ENCODE results near the gene TMX4.

Gene TMX4

GRCh38 chr20:7971536-7972280 is 47.9 kb downstream of the TMX4 start:
- Histone ChIP-seq H3K36me3 (ENCODE audit: insufficient read depth, low read length) (no peaks in the 10 kb centered on the region), H3K9me2 (replicated peaks; ENCODE audit: low read depth, low read length) (no peaks in the 10 kb centered on the region), H3K27me3 (ENCODE audit: insufficient read depth, low read length, poor library complexity, severe bottlenecking) (no peaks in the 10 kb centered on the region), H3K9me3 (ENCODE audit: insufficient read depth, low read depth, low read length) (no peaks in the 10 kb centered on the region), H3K79me2 (ENCODE audit: insufficient read depth, low read length) (no peaks in the 10 kb centered on the region), H3K4me1 (ENCODE audit: insufficient read depth, low read length, poor library complexity, severe bottlenecking) (peaks cover 9% of the 10 kb centered on the region), H4K20me1 (ENCODE audit: insufficient read depth, low read length, poor library complexity, severe bottlenecking) (no peaks in the 10 kb centered on the region), H3K4me3 (ENCODE audit: low read length, poor library complexity, severe bottlenecking) (no peak overlapping the region), H3K4me2 (ENCODE audit: low read depth, low read length, poor library complexity, severe bottlenecking) (no peak overlapping the region), H3K9ac (ENCODE audit: low read depth, low read length, poor library complexity, severe bottlenecking) (no peak overlapping the region), H2AFZ (ENCODE audit: low read length) (no peak overlapping the region), H3F3A (ENCODE audit: low read depth) (no peaks in the 10 kb centered on the region)
- TF ChIP-seq CTCF (conservative IDR thresholded peaks at IDR 0.05; ENCODE audit: low read length) (no peak), EZH2phosphoT487 (IDR thresholded peaks at IDR 0.05; ENCODE audit: borderline replicate concordance) (no peak)

- Histone ChIP-seq H3K4me3 (ENCODE audit: low read length, poor library complexity, severe bottlenecking) (no peak overlapping the region), H3K9me3 (ENCODE audit: insufficient read depth, low read depth, low read length) (no peaks in the 10 kb centered on the region), H3K27me3 (ENCODE audit: insufficient read depth, low read length, poor library complexity, severe bottlenecking) (no peaks in the 10 kb centered on the region), H4K20me1 (ENCODE audit: insufficient read depth, low read length, poor library complexity, severe bottlenecking) (no peaks in the 10 kb centered on the region), H3K4me1 (ENCODE audit: insufficient read depth, low read length, poor library complexity, severe bottlenecking) (no peaks in the 10 kb centered on the region), H3K4me2 (ENCODE audit: low read depth, low read length, poor library complexity, severe bottlenecking) (no peak overlapping the region), H3K79me2 (ENCODE audit: insufficient read depth, low read length) (no peaks in the 10 kb centered on the region), H3K9me2 (replicated peaks; ENCODE audit: low read depth, low read length) (no peaks in the 10 kb centered on the region), H3K36me3 (ENCODE audit: insufficient read depth, low read length) (no peaks in the 10 kb centered on the region), H2AFZ (ENCODE audit: low read length) (no peak overlapping the region), H3F3A (ENCODE audit: low read depth) (no peaks in the 10 kb centered on the region), H3K9ac (ENCODE audit: low read depth, low read length, poor library complexity, severe bottlenecking) (no peak overlapping the region)
- TF ChIP-seq EZH2phosphoT487 (IDR thresholded peaks at IDR 0.05; ENCODE audit: borderline replicate concordance) (no peak), CTCF (conservative IDR thresholded peaks at IDR 0.05; ENCODE audit: low read length) (no peak)
Measured at GRCh38 chr20:7967199-7967844, 52.2 kb downstream of the TMX4 start.

- H4K20me1 ChIP-seq (ENCODE audit: insufficient read depth, low read length, poor library complexity, severe bottlenecking), result no peaks in the 10 kb centered on the region
- no peaks in the 10 kb centered on the region for H3K9me2 ChIP-seq (replicated peaks; ENCODE audit: low read depth, low read length)
- TF ChIP-seq CTCF (conservative IDR thresholded peaks at IDR 0.05; ENCODE audit: low read length), result no peak
- H3K27me3 ChIP-seq (ENCODE audit: insufficient read depth, low read length, poor library complexity, severe bottlenecking), result no peaks in the 10 kb centered on the region
- H3F3A ChIP-seq (ENCODE audit: low read depth), result no peaks in the 10 kb centered on the region
- H3K9ac ChIP-seq (ENCODE audit: low read depth, low read length, poor library complexity, severe bottlenecking), result no peak overlapping the region
- H3K36me3 ChIP-seq (ENCODE audit: insufficient read depth, low read length), result no peaks in the 10 kb centered on the region
- no peaks in the 10 kb centered on the region for H3K4me1 ChIP-seq (ENCODE audit: insufficient read depth, low read length, poor library complexity, severe bottlenecking)
- H3K4me3 ChIP-seq (ENCODE audit: low read length, poor library complexity, severe bottlenecking), result no peak overlapping the region
- no peaks in the 10 kb centered on the region for H3K9me3 ChIP-seq (ENCODE audit: insufficient read depth, low read depth, low read length)
- H2AFZ ChIP-seq (ENCODE audit: low read length), result no peak overlapping the region
- no peak overlapping the region for H3K4me2 ChIP-seq (ENCODE audit: low read depth, low read length, poor library complexity, severe bottlenecking)
- no peaks in the 10 kb centered on the region for H3K79me2 ChIP-seq (ENCODE audit: insufficient read depth, low read length)
Measured at GRCh38 chr20:7966176-7966575, 53.4 kb downstream of the TMX4 start.

Data from Loucy (cell line).